ENCODE measurements around the gene SMAD2.
"Not testable (repeated sequence)": the region's sequence is repeated elsewhere in the genome, so short reads cannot be mapped to it uniquely, and the experiment has no call there.

The SMAD2 gene

GRCh38 chr18:47930199-47930930 is at the start of gene SMAD2:
SMAD2 (minus strand) TSS chr18:47930659; CDS start chr18:47896756, 33,903 bp downstream.
- peak; percentile 73 for DNase-seq (ENCODE audit: low spot score)

- DNase-seq (ENCODE audit: low spot score): no peak
Measured at GRCh38 chr18:47979611-47980200, 49.2 kb upstream of the SMAD2 start.

- DNase-seq (ENCODE audit: low spot score): no peak
Measured at GRCh38 chr18:47978603-47979002, 48.1 kb upstream of the SMAD2 start.

GRCh38 chr18:47978141-47978540 is 47.7 kb upstream of the SMAD2 start:
- DNase-seq (ENCODE audit: low spot score): no peak

GRCh38 chr18:47975701-47976100 is 45.2 kb upstream of the SMAD2 start:
- DNase-seq (ENCODE audit: low spot score): no peak

- no peak for DNase-seq (ENCODE audit: low spot score)
Measured at GRCh38 chr18:47975105-47975504, 44.6 kb upstream of the SMAD2 start.

GRCh38 chr18:47970664-47971531 is 40.4 kb upstream of the SMAD2 start:
- no peak for DNase-seq (ENCODE audit: low spot score)

GRCh38 chr18:47969816-47970215 is 39.4 kb upstream of the SMAD2 start:
- no peak for DNase-seq (ENCODE audit: low spot score)

GRCh38 chr18:47968721-47969120 is 38.3 kb upstream of the SMAD2 start:
- no peak for DNase-seq (ENCODE audit: low spot score)

GRCh38 chr18:47968006-47968676 is 37.7 kb upstream of the SMAD2 start:
- DNase-seq (ENCODE audit: low spot score): no peak

GRCh38 chr18:47964053-47964452 is 33.6 kb upstream of the SMAD2 start:
- no peak for DNase-seq (ENCODE audit: low spot score)

- not testable (repeated sequence) for DNase-seq (ENCODE audit: low spot score)
Measured at GRCh38 chr18:47961003-47961402, 30.5 kb upstream of the SMAD2 start.

- DNase-seq (ENCODE audit: low spot score): peak; percentile 24
Measured at GRCh38 chr18:47953471-47953931, 23.0 kb upstream of the SMAD2 start.

GRCh38 chr18:47950511-47950910 is 20.1 kb upstream of the SMAD2 start:
- DNase-seq (ENCODE audit: low spot score): no peak

GRCh38 chr18:47949202-47949601 is 18.7 kb upstream of the SMAD2 start:
- DNase-seq (ENCODE audit: low spot score): no peak

- no peak for DNase-seq (ENCODE audit: low spot score)
Measured at GRCh38 chr18:47946889-47947288, 16.4 kb upstream of the SMAD2 start.

- no peak for DNase-seq (ENCODE audit: low spot score)
Measured at GRCh38 chr18:47944972-47945852, 14.8 kb upstream of the SMAD2 start.

GRCh38 chr18:47936952-47937351 is 6.5 kb upstream of the SMAD2 start:
- no peak for DNase-seq (ENCODE audit: low spot score)

- no peak for DNase-seq (ENCODE audit: low spot score)
Measured at GRCh38 chr18:47935321-47936055, 5.0 kb upstream of the SMAD2 start.

- no peak for DNase-seq (ENCODE audit: low spot score)
Measured at GRCh38 chr18:47932603-47933002, 2.1 kb upstream of the SMAD2 start.
